Cardiac muscle cell (in vitro differentiated cells and primary cell): ENCODE data around the gene LIX1. TPM values are rescaled to one million over a fixed set of nuclear protein-coding genes. Genes with fewer than 3 reads are reported as not detected.
A peak's percentile ranks its signal among the peaks of the same experiment; 100 is the strongest.
"Not testable (repeated sequence)": the region's sequence is repeated elsewhere in the genome, so short reads cannot be mapped to it uniquely, and the experiment has no call there.

Experiments used
- DNase-seq, 2 donors: peaks; one replicate each; pipeline versions ENCODE4 v3.0.0 to v3.0.0-alpha.2; 2010 to 2017; ENCODE audit warnings: low read depth in 1 of 2, low spot score in 1 of 2
- H3K27ac ChIP-seq: fragments of 200-600 bp; sonication (generic); 2 replicates; pipeline ENCODE4 v1.5.1; 2016
- H3K27me3 ChIP-seq: fragments of 200-600 bp; sonication (generic); 2 replicates; pipeline ENCODE4 v1.6.0; 2016; ENCODE audit warnings: control low read depth
- H3K36me3 ChIP-seq: fragments of 200-600 bp; sonication (generic); 2 replicates; pipeline ENCODE4 v1.5.1; 2016; ENCODE audit warnings: control low read depth
- H3K4me1 ChIP-seq: fragments of 200-600 bp; sonication (generic); 2 replicates; pipeline ENCODE4 v1.8.1; 2017; ENCODE audit warnings: low read depth, mild to moderate bottlenecking, mixed run types
- H3K4me3 ChIP-seq: fragments of 200-600 bp; sonication (generic); 2 replicates; pipeline ENCODE4 v1.5.1; 2016; ENCODE audit warnings: mild to moderate bottlenecking
- H3K9me3 ChIP-seq: fragments of 200-600 bp; sonication (generic); 2 replicates; pipeline ENCODE4 v1.5.1; 2017; ENCODE audit warnings: low read depth, mild to moderate bottlenecking, control low read depth
- polyA plus RNA-seq: library from polyadenylated mRNA; unstranded; fragments of >200 nt; fragmentation: Nextera tagmentation; extraction: Ambion mirVana; gene quantifications from 2 replicates; pipeline ENCODE4 v1.2.1, GENCODE V29; 2016
- total RNA-seq: library from RNA; depleted of rRNA; stranded (reverse); fragments of >200 nt; gene quantifications from 2 replicates; pipeline ENCODE4 v1.2.3, GENCODE V29; 2016
- TF ChIP-seq, protein P1 (sequence below): IDR thresholded peaks from 2 replicates; pipeline ENCODE4 v1.5.1; 2012; ENCODE audit warnings: low read depth, mild to moderate bottlenecking, low read length

LIX1 gene
- total and polyA plus RNA-seq, 2 experiments from 2014 or later: 68.1 to 96.0 TPM

DNA sequence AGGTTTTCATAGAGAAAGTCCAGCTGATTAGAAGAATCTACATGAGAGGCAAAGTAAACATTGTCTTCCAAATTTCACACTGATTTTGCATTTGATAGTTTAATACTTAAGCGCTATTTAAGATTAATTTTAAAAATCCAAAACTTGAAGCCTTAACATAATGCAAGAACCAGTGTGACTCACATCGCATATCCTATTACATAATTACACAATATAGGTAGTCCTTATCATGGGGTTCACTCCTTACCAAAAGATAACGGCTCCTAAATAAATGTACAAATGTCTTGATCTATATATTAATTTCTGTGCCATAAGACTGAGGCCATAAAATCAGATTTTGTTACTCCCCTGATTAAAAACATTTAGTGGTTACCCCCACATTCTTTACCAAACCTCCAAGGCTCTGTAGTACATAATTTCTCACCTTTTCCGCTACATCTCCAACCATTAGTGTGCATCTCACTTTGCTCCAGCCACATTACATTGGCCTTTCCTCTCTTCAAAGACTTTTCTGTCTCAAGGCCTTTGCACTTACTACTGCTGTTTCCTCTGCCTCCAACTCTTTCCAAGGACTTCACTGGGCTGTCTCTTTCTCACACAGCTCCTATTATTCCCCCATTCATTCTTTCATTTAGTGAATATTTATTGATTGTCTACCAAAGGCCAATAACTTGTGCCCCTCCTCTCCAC, 39.6 kb upstream of the LIX1 start:
- Histone ChIP-seq H3K9me3 (no peaks in the 10 kb centered on the region), H3K36me3 (peaks cover 13% of the 10 kb centered on the region), H3K27ac (no peak overlapping the region), H3K4me1 (peaks cover 8% of the 10 kb centered on the region), H3K27me3 (no peaks in the 10 kb centered on the region), H3K4me3 (peak overlapping the region; percentile 74)
- TF ChIP-seq, protein P1, sequence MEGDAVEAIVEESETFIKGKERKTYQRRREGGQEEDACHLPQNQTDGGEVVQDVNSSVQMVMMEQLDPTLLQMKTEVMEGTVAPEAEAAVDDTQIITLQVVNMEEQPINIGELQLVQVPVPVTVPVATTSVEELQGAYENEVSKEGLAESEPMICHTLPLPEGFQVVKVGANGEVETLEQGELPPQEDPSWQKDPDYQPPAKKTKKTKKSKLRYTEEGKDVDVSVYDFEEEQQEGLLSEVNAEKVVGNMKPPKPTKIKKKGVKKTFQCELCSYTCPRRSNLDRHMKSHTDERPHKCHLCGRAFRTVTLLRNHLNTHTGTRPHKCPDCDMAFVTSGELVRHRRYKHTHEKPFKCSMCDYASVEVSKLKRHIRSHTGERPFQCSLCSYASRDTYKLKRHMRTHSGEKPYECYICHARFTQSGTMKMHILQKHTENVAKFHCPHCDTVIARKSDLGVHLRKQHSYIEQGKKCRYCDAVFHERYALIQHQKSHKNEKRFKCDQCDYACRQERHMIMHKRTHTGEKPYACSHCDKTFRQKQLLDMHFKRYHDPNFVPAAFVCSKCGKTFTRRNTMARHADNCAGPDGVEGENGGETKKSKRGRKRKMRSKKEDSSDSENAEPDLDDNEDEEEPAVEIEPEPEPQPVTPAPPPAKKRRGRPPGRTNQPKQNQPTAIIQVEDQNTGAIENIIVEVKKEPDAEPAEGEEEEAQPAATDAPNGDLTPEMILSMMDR: no peak
- DNase-seq: peak in 1 of 2 donors; percentile 20

DNA sequence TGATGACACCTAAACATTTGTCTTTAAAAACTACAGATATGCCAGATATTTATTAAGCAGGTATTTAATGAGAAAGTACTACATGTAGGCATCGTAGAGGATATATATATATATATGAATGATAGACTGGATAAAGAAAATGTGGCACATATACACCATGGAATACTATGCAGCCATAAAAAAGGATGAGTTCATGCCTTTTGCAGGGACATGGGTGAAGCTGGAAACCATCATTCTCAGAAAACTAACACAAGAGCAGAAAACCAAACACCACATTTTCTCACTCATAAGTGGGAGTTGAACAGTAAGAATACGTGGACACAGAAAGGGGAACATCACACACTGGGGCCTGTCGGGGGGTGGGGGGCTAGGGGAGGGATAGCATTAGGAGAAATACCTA, 37.0 kb upstream of the LIX1 start:
- not testable (repeated sequence) for H3K27me3 ChIP-seq, H3K27ac ChIP-seq, DNase-seq, H3K4me1 ChIP-seq, H3K4me3 ChIP-seq, H3K9me3 ChIP-seq
- peaks cover 38% of the 10 kb centered on the region for H3K36me3 ChIP-seq

GRCh38 chr5:97172227-97172626, 29.8 kb upstream of the LIX1 start:
- no peak overlapping the region for H3K4me3 ChIP-seq
- H3K9me3 ChIP-seq: no peaks in the 10 kb centered on the region
- H3K27ac ChIP-seq: no peak overlapping the region
- no peaks in the 10 kb centered on the region for H3K27me3 ChIP-seq
- no peak for DNase-seq
- H3K4me1 ChIP-seq: no peaks in the 10 kb centered on the region
- TF ChIP-seq, protein P1: no peak
- peaks cover 79% of the 10 kb centered on the region for H3K36me3 ChIP-seq

- DNase-seq: no peak
- Histone ChIP-seq H3K27ac (no peak overlapping the region), H3K4me3 (no peak overlapping the region), H3K36me3 (peaks cover 79% of the 10 kb centered on the region), H3K9me3 (no peaks in the 10 kb centered on the region), H3K27me3 (no peaks in the 10 kb centered on the region), H3K4me1 (no peaks in the 10 kb centered on the region)
- TF ChIP-seq, protein P1: no peak
These were observed 29.3 kb upstream of the LIX1 start for GRCh38 chr5:97171703-97172102.

GRCh38 chr5:97167435-97167834, 25.0 kb upstream of the LIX1 start:
- Histone ChIP-seq H3K4me1 (no peaks in the 10 kb centered on the region), H3K9me3 (no peaks in the 10 kb centered on the region), H3K27ac (no peak overlapping the region), H3K4me3 (no peak overlapping the region), H3K36me3 (peaks cover 75% of the 10 kb centered on the region), H3K27me3 (no peaks in the 10 kb centered on the region)
- no peak for DNase-seq
- TF ChIP-seq, protein P1: no peak

- Histone ChIP-seq H3K4me1 (no peaks in the 10 kb centered on the region), H3K27me3 (no peaks in the 10 kb centered on the region), H3K4me3 (no peak overlapping the region), H3K9me3 (no peaks in the 10 kb centered on the region), H3K27ac (no peak overlapping the region), H3K36me3 (peaks cover 74% of the 10 kb centered on the region)
- TF ChIP-seq, protein P1: no peak
- no peak for DNase-seq
These were observed 23.3 kb upstream of the LIX1 start for GRCh38 chr5:97165726-97166125.
